GM23338 (cell line): ENCODE results near the gene EHD4. TPM values are rescaled to one million over a fixed set of nuclear protein-coding genes. Genes with fewer than 3 reads are reported as not detected.

Experiments
- ATAC-seq: fragments of 200-7000 bp; cut with Tn5 transposase; 3 replicates; pipeline ENCODE4 v1.9.1; 2020
- DNase-seq: peaks from one replicate; pipeline ENCODE4 v3.0.0-alpha.2; 2015; ENCODE audit warnings: low spot score
- H2AFZ ChIP-seq: fragments of 200-600 bp; sonication (generic); 2 replicates; pipeline ENCODE4 v1.8.0; 2016; ENCODE audit warnings: antibody characterized with exemption, mild to moderate bottlenecking, moderate library complexity
- H3F3A ChIP-seq: fragments of 200-600 bp; sonication (generic); replicated peaks from 2 replicates; pipeline ENCODE4 v1.8.0; 2017; ENCODE audit warnings: antibody characterized with exemption, mixed run types, low read depth
- H3K27ac ChIP-seq: fragments of 200-600 bp; sonication (generic); 2 replicates; pipeline ENCODE4 v1.6.1; 2016; ENCODE audit warnings: low read depth
- H3K27me3 ChIP-seq: fragments of 200-600 bp; sonication (generic); 2 replicates; pipeline ENCODE4 v1.8.0; 2016; ENCODE audit warnings: mild to moderate bottlenecking, mixed run types, moderate library complexity; ENCODE audit not compliant: insufficient read depth
- H3K36me3 ChIP-seq: fragments of 200-600 bp; sonication (generic); 2 replicates; pipeline ENCODE4 v1.8.0; 2016; ENCODE audit warnings: mild to moderate bottlenecking; ENCODE audit not compliant: insufficient read depth
- H3K4me1 ChIP-seq: fragments of 200-600 bp; sonication (generic); 2 replicates; pipeline ENCODE4 v1.8.0; 2016; ENCODE audit warnings: mild to moderate bottlenecking, moderate library complexity; ENCODE audit not compliant: insufficient read depth
- H3K4me2 ChIP-seq: fragments of 200-600 bp; sonication (generic); 2 replicates; pipeline ENCODE4 v1.7.1; 2017; ENCODE audit warnings: mixed run types
- H3K4me3 ChIP-seq: fragments of 200-600 bp; sonication (generic); 2 replicates; pipeline ENCODE4 v1.6.1; 2016; ENCODE audit warnings: mixed run types
- H3K79me2 ChIP-seq: fragments of 200-600 bp; sonication (generic); replicated peaks from 2 replicates; pipeline ENCODE4 v1.8.0; 2017; ENCODE audit warnings: mild to moderate bottlenecking; ENCODE audit not compliant: insufficient read depth
- H3K9me2 ChIP-seq: fragments of 200-600 bp; sonication (generic); 2 replicates; pipeline ENCODE4 v1.8.0; 2017; ENCODE audit not compliant: insufficient read depth
- H4K20me1 ChIP-seq: fragments of 200-600 bp; sonication (generic); replicated peaks from 2 replicates; pipeline ENCODE4 v1.8.0; 2017; ENCODE audit warnings: mild to moderate bottlenecking; ENCODE audit not compliant: insufficient read depth
- H3K27ac Mint-ChIP-seq: 2 replicates; pipeline ENCODE4 v1.8.0; 2020; ENCODE audit warnings: inconsistent platforms, mild to moderate bottlenecking, moderate library complexity, mixed read lengths
- H3K27me3 Mint-ChIP-seq: 3 replicates; pipeline ENCODE4 v1.8.0; 2022; ENCODE audit warnings: low read depth, mild to moderate bottlenecking, moderate library complexity, mixed read lengths, inconsistent platforms; ENCODE audit not compliant: insufficient read depth, poor library complexity
- H3K36me3 Mint-ChIP-seq: 3 replicates; pipeline ENCODE4 v1.8.0; 2021; ENCODE audit warnings: low read depth, mild to moderate bottlenecking, inconsistent platforms, moderate library complexity, mixed read lengths
- H3K4me1 Mint-ChIP-seq: 3 replicates; pipeline ENCODE4 v1.8.0; 2020; ENCODE audit warnings: mild to moderate bottlenecking, inconsistent platforms, mixed read lengths
- H3K4me3 Mint-ChIP-seq: 3 replicates; pipeline ENCODE4 v1.8.0; 2021; ENCODE audit warnings: moderate library complexity, mild to moderate bottlenecking, inconsistent platforms, mixed read lengths
- H3K9me3 Mint-ChIP-seq: 3 replicates; pipeline ENCODE4 v1.8.0; 2020; ENCODE audit warnings: moderate library complexity, mild to moderate bottlenecking, inconsistent platforms, mixed read lengths
- CREB1 ChIP-seq: fragments of 250-450 bp; sonication (Bioruptor Pico); IDR thresholded peaks from 2 replicates; pipeline ENCODE4 v1.5.0; 2020; ENCODE audit warnings: low read depth, mild to moderate bottlenecking, moderate library complexity
- CTCF ChIP-seq, 2 experiments: fragments of 200-600 bp in 1 of 2; sonication (generic) in 1 of 2; conservative IDR thresholded peaks; 2 replicates each; pipeline versions ENCODE4 v1.5.1 to v1.6.1; 2016 to 2017; ENCODE audit warnings: antibody characterized with exemption in 2 of 2, low read depth in 2 of 2, mild to moderate bottlenecking in 2 of 2, moderate library complexity in 1 of 2
- EZH2 ChIP-seq: fragments of 200-600 bp; sonication (generic); IDR thresholded peaks from one replicate; pipeline ENCODE4 v1.8.0; 2017; ENCODE audit warnings: antibody characterized with exemption, mild to moderate bottlenecking, low read depth; ENCODE audit not compliant: unreplicated experiment
- EZH2phosphoT487 ChIP-seq: fragments of 200-600 bp; sonication (generic); IDR thresholded peaks from one replicate; pipeline ENCODE4 v1.8.1; 2018; ENCODE audit warnings: antibody characterized with exemption; ENCODE audit not compliant: unreplicated experiment
- JUNB ChIP-seq: IDR thresholded peaks from one replicate; pipeline ENCODE4 v1.6.1; 2016; ENCODE audit warnings: antibody characterized with exemption; ENCODE audit not compliant: unreplicated experiment
- POLR2AphosphoS5 ChIP-seq: IDR thresholded peaks from 2 replicates; pipeline ENCODE4 v1.6.1; 2016; ENCODE audit warnings: antibody characterized with exemption, low read depth
- STAT1 ChIP-seq: IDR thresholded peaks from one replicate; pipeline ENCODE4 v1.6.1; 2016; ENCODE audit warnings: antibody characterized with exemption; ENCODE audit not compliant: unreplicated experiment
- ZNF114 ChIP-seq: fragments of 250-450 bp; sonication (Bioruptor Pico); IDR thresholded peaks from 2 replicates; pipeline ENCODE4 v1.5.0; 2020; ENCODE audit warnings: mild to moderate bottlenecking, moderate library complexity
- ZNF331 ChIP-seq: fragments of 250-450 bp; sonication (Bioruptor Pico); IDR thresholded peaks from 2 replicates; pipeline ENCODE4 v1.5.0; 2020; ENCODE audit warnings: low read depth, mild to moderate bottlenecking, moderate library complexity
- ZNF462 ChIP-seq: fragments of 250-450 bp; sonication (Bioruptor Pico); IDR thresholded peaks from 2 replicates; pipeline ENCODE4 v1.5.0; 2020; ENCODE audit warnings: mild to moderate bottlenecking, moderate library complexity
- polyA plus RNA-seq: library from polyadenylated mRNA; unstranded; fragments of >200 nt; fragmentation: Nextera tagmentation; extraction: Ambion mirVana; gene quantifications from 2 replicates; pipeline ENCODE4 v1.2.1, GENCODE V29; 2016
- total RNA-seq: library from RNA; depleted of rRNA; stranded (reverse); fragments of >200 nt; shearing (Covaris generic); gene quantifications from 2 replicates; pipeline ENCODE4 v1.2.3, GENCODE V29; 2014
- TF ChIP-seq, protein P1 (sequence below): IDR thresholded peaks from one replicate; pipeline ENCODE4 v1.6.1; 2018; ENCODE audit warnings: antibody characterized with exemption; ENCODE audit not compliant: unreplicated experiment

Gene EHD4
- total and polyA plus RNA-seq, 2 experiments from 2014 or later: 13.0 to 31.0 TPM

- ATAC-seq (no peak; the same call in 2 of the 3 replicates), DNase-seq (no peak)
- Histone ChIP-seq H4K20me1 (peaks cover 11% of the 10 kb centered on the region; the same call in 1 of the 2 replicates), H3K27me3 (no peaks in the 10 kb centered on the region), H3K4me1 (no peaks in the 10 kb centered on the region), H2AFZ (no peak overlapping the region), H3K9me2 (no peaks in the 10 kb centered on the region), H3K4me3 (no peak overlapping the region), H3F3A (peaks cover 7% of the 10 kb centered on the region; the same call in 1 of the 2 replicates), H3K4me2 (no peak overlapping the region), H3K36me3 (peaks cover 3% of the 10 kb centered on the region; the same call in 1 of the 2 replicates), H3K27ac (no peak overlapping the region), H3K79me2 (0 out of 2 replicates have a peak, but pooled peaks cover 3% of the 10 kb centered on the region)
- H3K4me3 Mint-ChIP-seq: no peak overlapping the region
- peaks cover 7% of the 10 kb centered on the region for H3K27me3 Mint-ChIP-seq
- peaks cover 14% of the 10 kb centered on the region for H3K9me3 Mint-ChIP-seq
- H3K27ac Mint-ChIP-seq: no peak overlapping the region
- peaks cover 3% of the 10 kb centered on the region; the same call in 1 of the 3 replicates for H3K4me1 Mint-ChIP-seq
- H3K36me3 Mint-ChIP-seq: peaks cover 65% of the 10 kb centered on the region
- no peak for TF ChIP-seq EZH2
- TF ChIP-seq STAT1: no peak
- TF ChIP-seq JUNB: no peak
- TF ChIP-seq ZNF114 (CRISPR knock-in tag): no peak
- TF ChIP-seq POLR2AphosphoS5: no peak
- TF ChIP-seq ZNF331 (CRISPR knock-in tag): no peak
- no peak for TF ChIP-seq CTCF (conservative IDR thresholded peaks at IDR 0.05; ENCODE audit: low read depth in 2 of 2)
- TF ChIP-seq, protein P1, sequence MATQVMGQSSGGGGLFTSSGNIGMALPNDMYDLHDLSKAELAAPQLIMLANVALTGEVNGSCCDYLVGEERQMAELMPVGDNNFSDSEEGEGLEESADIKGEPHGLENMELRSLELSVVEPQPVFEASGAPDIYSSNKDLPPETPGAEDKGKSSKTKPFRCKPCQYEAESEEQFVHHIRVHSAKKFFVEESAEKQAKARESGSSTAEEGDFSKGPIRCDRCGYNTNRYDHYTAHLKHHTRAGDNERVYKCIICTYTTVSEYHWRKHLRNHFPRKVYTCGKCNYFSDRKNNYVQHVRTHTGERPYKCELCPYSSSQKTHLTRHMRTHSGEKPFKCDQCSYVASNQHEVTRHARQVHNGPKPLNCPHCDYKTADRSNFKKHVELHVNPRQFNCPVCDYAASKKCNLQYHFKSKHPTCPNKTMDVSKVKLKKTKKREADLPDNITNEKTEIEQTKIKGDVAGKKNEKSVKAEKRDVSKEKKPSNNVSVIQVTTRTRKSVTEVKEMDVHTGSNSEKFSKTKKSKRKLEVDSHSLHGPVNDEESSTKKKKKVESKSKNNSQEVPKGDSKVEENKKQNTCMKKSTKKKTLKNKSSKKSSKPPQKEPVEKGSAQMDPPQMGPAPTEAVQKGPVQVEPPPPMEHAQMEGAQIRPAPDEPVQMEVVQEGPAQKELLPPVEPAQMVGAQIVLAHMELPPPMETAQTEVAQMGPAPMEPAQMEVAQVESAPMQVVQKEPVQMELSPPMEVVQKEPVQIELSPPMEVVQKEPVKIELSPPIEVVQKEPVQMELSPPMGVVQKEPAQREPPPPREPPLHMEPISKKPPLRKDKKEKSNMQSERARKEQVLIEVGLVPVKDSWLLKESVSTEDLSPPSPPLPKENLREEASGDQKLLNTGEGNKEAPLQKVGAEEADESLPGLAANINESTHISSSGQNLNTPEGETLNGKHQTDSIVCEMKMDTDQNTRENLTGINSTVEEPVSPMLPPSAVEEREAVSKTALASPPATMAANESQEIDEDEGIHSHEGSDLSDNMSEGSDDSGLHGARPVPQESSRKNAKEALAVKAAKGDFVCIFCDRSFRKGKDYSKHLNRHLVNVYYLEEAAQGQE: no peak
- TF ChIP-seq EZH2phosphoT487: no peak
- no peak for TF ChIP-seq CREB1
- TF ChIP-seq ZNF462 (CRISPR knock-in tag): no peak
Measured at GRCh38 chr15:41903782-41904181, 68.6 kb downstream of the EHD4 start.
